Measurements from ENCODE around the gene RETREG3. TPM values are rescaled to one million over a fixed set of nuclear protein-coding genes. Genes with fewer than 3 reads are reported as not detected.

Gene RETREG3
- total and polyA plus RNA-seq, 2 donors (not counting 1 experiment from before 2014, with no cell fraction given) = 44.1 to 108 TPM

DNA sequence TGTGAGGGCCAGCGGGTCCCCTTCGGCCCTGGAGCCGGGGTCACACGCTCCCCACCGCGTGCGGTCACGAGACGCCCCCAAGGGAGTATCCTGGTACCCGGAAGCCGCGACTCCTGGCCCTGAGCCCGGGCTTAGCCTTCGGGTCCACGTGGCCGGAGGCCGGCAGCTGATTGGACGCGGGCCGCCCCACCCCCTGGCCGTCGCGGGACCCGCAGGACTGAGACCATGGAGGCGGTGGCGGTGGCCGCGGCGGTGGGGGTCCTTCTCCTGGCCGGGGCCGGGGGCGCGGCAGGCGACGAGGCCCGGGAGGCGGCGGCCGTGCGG, 73.2 kb downstream of the RETREG3 start, which contains the start of gene NAGLU:
Gene NAGLU (plus strand): TSS at position 194 of the 324 bp plus-strand sequence. CDS start 32 bp downstream, at position 226.
- peaks cover 27% of the 10 kb centered on the region for H3K79me2 ChIP-seq (ENCODE audit: control insufficient read depth, insufficient read depth, low read length)
- no peaks in the 10 kb centered on the region for H3K9me3 ChIP-seq (ENCODE audit: control extremely low read depth in 1 of 3, control insufficient read depth in 2 of 3, insufficient read depth in 1 of 3, low read length in 2 of 3)
- TF ChIP-seq EZH2 (IDR thresholded peaks at IDR 0.05; ENCODE audit: borderline replicate concordance, insufficient read depth, low read depth, low read length, poor library complexity, severe bottlenecking) = no peak
- TF ChIP-seq, protein P1, sequence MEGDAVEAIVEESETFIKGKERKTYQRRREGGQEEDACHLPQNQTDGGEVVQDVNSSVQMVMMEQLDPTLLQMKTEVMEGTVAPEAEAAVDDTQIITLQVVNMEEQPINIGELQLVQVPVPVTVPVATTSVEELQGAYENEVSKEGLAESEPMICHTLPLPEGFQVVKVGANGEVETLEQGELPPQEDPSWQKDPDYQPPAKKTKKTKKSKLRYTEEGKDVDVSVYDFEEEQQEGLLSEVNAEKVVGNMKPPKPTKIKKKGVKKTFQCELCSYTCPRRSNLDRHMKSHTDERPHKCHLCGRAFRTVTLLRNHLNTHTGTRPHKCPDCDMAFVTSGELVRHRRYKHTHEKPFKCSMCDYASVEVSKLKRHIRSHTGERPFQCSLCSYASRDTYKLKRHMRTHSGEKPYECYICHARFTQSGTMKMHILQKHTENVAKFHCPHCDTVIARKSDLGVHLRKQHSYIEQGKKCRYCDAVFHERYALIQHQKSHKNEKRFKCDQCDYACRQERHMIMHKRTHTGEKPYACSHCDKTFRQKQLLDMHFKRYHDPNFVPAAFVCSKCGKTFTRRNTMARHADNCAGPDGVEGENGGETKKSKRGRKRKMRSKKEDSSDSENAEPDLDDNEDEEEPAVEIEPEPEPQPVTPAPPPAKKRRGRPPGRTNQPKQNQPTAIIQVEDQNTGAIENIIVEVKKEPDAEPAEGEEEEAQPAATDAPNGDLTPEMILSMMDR (IDR thresholded peaks at IDR 0.05) = no peak
- H2AFZ ChIP-seq (ENCODE audit: insufficient read depth, low read depth, low read length, poor library complexity, severe bottlenecking) = peak within 1 kb of the TSS; percentile 80
- intact Hi-C loops (cut with micrococcal nuclease) = loop anchor here (1.0 to 5.0 kb wide), 7 partner anchors 12 to 635 kb away; partner anchors contain the start of genes MLX, NBR1, PLEKHH3 and PSMC3IP
- ATAC-seq (ENCODE audit: low read depth) = peak; percentile 90
- no peaks in the 10 kb centered on the region for H3K27me3 Mint-ChIP-seq
- peak within 1 kb of the TSS; percentile 92 for H3K4me2 ChIP-seq (replicated peaks; ENCODE audit: low read depth, low read length, poor library complexity, severe bottlenecking)
- H3K9ac ChIP-seq (ENCODE audit: low read length) = peak within 1 kb of the TSS; percentile 75
- CTCF ChIA-PET = interaction anchor here (0.5 to 2.7 kb wide), 12 partner anchors 9 to 289 kb away, joined by 3 to 16 read pairs (median 4); partner anchors contain the start of genes STAT3, STAT5A and TUBG1
- H3K4me1 ChIP-seq (ENCODE audit: control insufficient read depth in 2 of 2, insufficient read depth in 2 of 2, low read length in 2 of 2) = peaks cover 24 to 31% of the 10 kb centered on the region in 2 donors
- peaks cover 41% of the 10 kb centered on the region for H3K4me1 Mint-ChIP-seq
- WGBS (ENCODE audit: insufficient coverage) = under 1% methylated on average over 40 of the region's 40 CpGs
- POLR2A ChIA-PET = interaction anchor here (0.9 to 1.7 kb wide), 6 partner anchors 12 to 147 kb away, joined by 3 to 9 read pairs (median 6); partner anchors contain the start of genes PSMC3IP and STAT3
- H3K27me3 ChIP-seq (replicated peaks in 1 of 4; ENCODE audit: control extremely low read depth in 1 of 4, control insufficient read depth in 3 of 4, insufficient read depth in 4 of 4, low read length in 3 of 4) = no peaks in the 10 kb centered on the region
- peaks cover 19% of the 10 kb centered on the region for H4K20me1 ChIP-seq (ENCODE audit: control insufficient read depth, insufficient read depth, low read length, poor library complexity, severe bottlenecking)
- DNase-seq = peak; percentile 95
- peak within 1 kb of the TSS; percentile 93 for H3K4me3 Mint-ChIP-seq
- peaks cover 0 to 11% of the 10 kb centered on the region in 2 experiments for H3K36me3 ChIP-seq (replicated peaks in 1 of 2; ENCODE audit: control extremely low read depth in 1 of 2, control insufficient read depth in 1 of 2, extremely low read depth in 1 of 2, insufficient read depth in 2 of 2, low read length in 1 of 2)
- peak within 1 kb of the TSS; percentile 51 to 82 (median 70) for H3K4me3 ChIP-seq (ENCODE audit: control extremely low read depth in 1 of 5, extremely low read depth in 1 of 5, insufficient read depth in 1 of 5, low read depth in 2 of 5, low read length in 4 of 5)
- H3K27ac Mint-ChIP-seq = peak within 1 kb of the TSS; percentile 87
- H3K27ac ChIP-seq (ENCODE audit: low read length in 2 of 2) = peak within 1 kb of the TSS; percentile 86 to 94
- no peaks in the 10 kb centered on the region for H3K9me3 Mint-ChIP-seq (ENCODE audit: insufficient read depth)

Data from B cell (primary cell).